Naive thymus-derived CD8-positive, alpha-beta T cell (primary cell): ENCODE measurements around the gene HMCES. TPM values are rescaled to one million over a fixed set of nuclear protein-coding genes. Genes with fewer than 3 reads are reported as not detected.

ENCODE experiments used
- microRNA-seq: library from miRNA; unstranded; fragments of <30 nt; microRNA quantifications from one replicate; pipeline ENCODE4 v1.2.0, GENCODE V29; 2022; ENCODE audit warnings: borderline microRNAs expressed
- polyA plus RNA-seq, 3 donors: library from polyadenylated mRNA; unstranded; fragments of 300-500 nt; fragmentation: Illumina TruSeq; gene quantifications; one replicate each; pipeline ENCODE4 v1.2.3, GENCODE V29; 2021
- total RNA-seq, 8 experiments: library from RNA in 2 of 8; stranded (reverse) in 2 of 8; gene quantifications; one replicate each; pipeline ENCODE4 v1.2.3 and lab custom pipeline; 2021 to 2026

Gene HMCES
- total and polyA plus RNA-seq, 5 experiments from 2014 or later, result 54.5 to 112 (median 82.2) TPM

Small RNAs within 50 kb of the gene (microRNA-seq; reads per million reads assigned to microRNA genes)
- gene MIR6826, result not detected

Other genes starting within 250 kb of the HMCES start
- gene GP9, start 218.1 kb upstream of the HMCES start, total RNA-seq, result not detected
- not detected for gene GP9, start 218.1 kb upstream of the HMCES start, polyA plus RNA-seq
- gene RAB43, start 157.1 kb upstream of the HMCES start, total RNA-seq, result 100 to 1,000 TPM; 122 to 130 TPM
- 10 to 100 TPM; 15.7 to 43.1 (median 27.5) TPM for gene RAB43, start 157.1 kb upstream of the HMCES start, polyA plus RNA-seq
- gene ISY1, start 117.8 kb upstream of the HMCES start, total RNA-seq, result 10 to 100 TPM; 47.1 to 47.2 TPM
- gene ISY1, start 117.8 kb upstream of the HMCES start, polyA plus RNA-seq, result 100 to 1,000 TPM; 101 to 119 (median 107) TPM
- 100 to 1,000 TPM; 403 to 421 TPM for gene CNBP, start 95.0 kb upstream of the HMCES start, total RNA-seq
- gene CNBP, start 95.0 kb upstream of the HMCES start, polyA plus RNA-seq, result 100 to 1,000 TPM; 843 to 960 (median 927) TPM
- gene COPG1, start 29.3 kb upstream of the HMCES start, total RNA-seq, result 100 to 1,000 TPM; 106 to 113 TPM
- gene COPG1, start 29.3 kb upstream of the HMCES start, polyA plus RNA-seq, result 10 to 100 TPM; 54.0 to 75.5 (median 58.5) TPM
- gene EFCAB12, start 149.8 kb downstream of the HMCES start, total RNA-seq, result 1 to 10 TPM; 1.6 to 2.3 TPM
- gene EFCAB12, start 149.8 kb downstream of the HMCES start, polyA plus RNA-seq, result under 1 TPM in 2 of 3 donors, not detected in 1; 0.16 to 0.20 TPM
- gene MBD4, start 161.1 kb downstream of the HMCES start, total RNA-seq, result 10 to 100 TPM; 58.2 to 61.1 TPM
- gene MBD4, start 161.1 kb downstream of the HMCES start, polyA plus RNA-seq, result 10 to 100 TPM; 33.6 to 40.0 (median 35.9) TPM
- 10 to 100 TPM; 22.9 to 25.2 TPM for gene IFT122, start 161.4 kb downstream of the HMCES start, total RNA-seq
- gene IFT122, start 161.4 kb downstream of the HMCES start, polyA plus RNA-seq, result 1 to 10 TPM; 3.3 to 6.5 (median 3.5) TPM
- under 1 TPM in 1 of 2 experiments, not detected in 1; 0.13 TPM for gene RHO, start 249.8 kb downstream of the HMCES start, total RNA-seq
- not detected for gene RHO, start 249.8 kb downstream of the HMCES start, polyA plus RNA-seq